Measurements from ENCODE around the gene SKP1.

The SKP1 gene

DNA sequence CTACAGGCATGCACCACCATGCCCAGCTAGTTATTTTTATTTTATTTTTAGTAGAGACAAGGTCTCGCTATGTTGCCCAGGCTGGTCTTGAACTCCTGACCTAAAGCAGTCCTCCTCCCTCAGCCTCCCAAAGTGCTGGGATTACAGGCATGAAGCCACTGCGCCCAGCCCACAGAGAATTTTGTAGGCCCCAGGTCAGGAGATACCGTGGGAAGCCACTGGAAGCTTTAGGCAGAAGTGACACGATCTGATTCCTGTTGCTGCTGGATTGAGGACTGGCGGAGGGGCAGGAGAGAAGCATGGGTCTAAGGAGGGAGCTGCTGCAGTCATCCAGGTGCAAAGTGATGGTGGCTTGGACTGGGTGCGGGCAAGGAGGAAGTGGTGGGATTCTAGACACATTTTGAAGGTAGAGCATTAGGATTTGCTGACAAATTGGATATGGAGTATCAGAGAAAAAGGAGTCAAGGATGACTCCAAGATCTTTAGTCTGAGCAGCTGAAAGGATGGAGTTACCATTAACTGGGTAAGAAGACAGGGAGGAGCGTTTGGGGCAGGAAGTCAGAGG is 41.6 kb downstream of the SKP1 start:
- Histone ChIP-seq H3K4me3 (ENCODE audit: low read depth in 1 of 2, low read length in 2 of 2) (no peak overlapping the region), H3K9me3 (ENCODE audit: insufficient read depth, low read length, severe bottlenecking) (no peaks in the 10 kb centered on the region), H3K4me1 (ENCODE audit: insufficient read depth, low read length) (peaks cover 33% of the 10 kb centered on the region), H4K20me1 (ENCODE audit: insufficient read depth, low read length) (peaks cover 83% of the 10 kb centered on the region), H3K4me2 (ENCODE audit: insufficient read depth, low read length) (no peak overlapping the region), H3K27me3 (ENCODE audit: insufficient read depth, low read length, poor library complexity) (no peaks in the 10 kb centered on the region), H3K27ac (ENCODE audit: low read length) (no peak overlapping the region), H3K9ac (ENCODE audit: low read depth, low read length) (no peak overlapping the region), H3K79me2 (ENCODE audit: insufficient read depth, low read length) (peaks cover 22% of the 10 kb centered on the region), H3K36me3 (ENCODE audit: insufficient read depth, low read length) (peaks cover 80% of the 10 kb centered on the region), H2AFZ (ENCODE audit: low read depth, low read length) (no peak overlapping the region)
- DNase-seq (no peak), ATAC-seq (ENCODE audit: insufficient read depth, low read depth) (no peak)
- no peak for TF ChIP-seq EZH2 (IDR thresholded peaks at IDR 0.05; ENCODE audit: borderline replicate concordance, low read depth, low read length, severe bottlenecking)

DNA sequence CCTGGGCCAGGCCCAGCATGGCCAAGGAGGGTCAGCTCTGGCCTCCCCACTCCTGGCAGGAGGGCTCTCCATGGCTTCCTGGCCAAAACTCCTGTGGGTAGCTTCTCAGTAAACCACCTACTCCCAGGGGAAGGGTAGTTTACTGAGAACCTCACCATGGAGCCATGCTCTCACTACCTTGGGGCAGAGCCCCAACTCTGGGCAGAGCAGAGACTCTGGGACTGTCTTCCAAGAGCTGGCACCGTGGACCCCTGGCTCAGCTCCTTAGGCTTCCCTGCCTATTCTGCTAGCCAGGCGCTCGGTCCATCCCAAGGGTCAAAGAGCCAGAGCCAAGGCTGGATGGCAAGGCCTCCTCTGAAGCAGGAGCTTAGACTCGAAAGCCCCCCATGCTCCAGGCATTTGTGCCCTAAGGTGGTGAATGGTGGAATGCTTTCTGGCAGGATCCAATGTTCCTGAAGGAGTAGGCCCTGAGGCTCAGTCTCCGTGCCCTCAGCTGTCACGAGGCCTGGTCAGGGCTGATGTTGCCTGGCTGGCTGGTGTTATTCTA is 42.7 kb downstream of the SKP1 start:
- Histone ChIP-seq H2AFZ (ENCODE audit: low read depth, low read length) (no peak overlapping the region), H3K4me1 (ENCODE audit: insufficient read depth, low read length) (peaks cover 33% of the 10 kb centered on the region), H3K9ac (ENCODE audit: low read depth, low read length) (no peak overlapping the region; the same call in 1 of the 2 replicates), H3K27ac (ENCODE audit: low read length) (no peak overlapping the region), H3K4me2 (ENCODE audit: insufficient read depth, low read length) (no peak overlapping the region), H4K20me1 (ENCODE audit: insufficient read depth, low read length) (peaks cover 83% of the 10 kb centered on the region), H3K79me2 (ENCODE audit: insufficient read depth, low read length) (peaks cover 12% of the 10 kb centered on the region; the same call in 1 of the 2 replicates), H3K36me3 (ENCODE audit: insufficient read depth, low read length) (peaks cover 77% of the 10 kb centered on the region), H3K4me3 (ENCODE audit: low read depth in 1 of 2, low read length in 2 of 2) (no peak overlapping the region), H3K27me3 (ENCODE audit: insufficient read depth, low read length, poor library complexity) (no peaks in the 10 kb centered on the region), H3K9me3 (ENCODE audit: insufficient read depth, low read length, severe bottlenecking) (no peaks in the 10 kb centered on the region)
- no peak for ATAC-seq (ENCODE audit: insufficient read depth, low read depth)
- TF ChIP-seq EZH2 (IDR thresholded peaks at IDR 0.05; ENCODE audit: borderline replicate concordance, low read depth, low read length, severe bottlenecking) (no peak), CTCF (IDR thresholded peaks at IDR 0.05; ENCODE audit: borderline replicate concordance, extremely low read depth, low read length, poor library complexity, severe bottlenecking) (no peak)
- no peak for DNase-seq

GRCh38 chr5:134133188-134133994 is 43.4 kb downstream of the SKP1 start:
- Histone ChIP-seq H4K20me1 (ENCODE audit: insufficient read depth, low read length) (peaks cover 80% of the 10 kb centered on the region), H3K4me1 (ENCODE audit: insufficient read depth, low read length) (peaks cover 33% of the 10 kb centered on the region), H2AFZ (ENCODE audit: low read depth, low read length) (no peak overlapping the region), H3K79me2 (ENCODE audit: insufficient read depth, low read length) (peaks cover 7% of the 10 kb centered on the region; the same call in 1 of the 2 replicates), H3K27me3 (ENCODE audit: insufficient read depth, low read length, poor library complexity) (no peaks in the 10 kb centered on the region), H3K4me2 (ENCODE audit: insufficient read depth, low read length) (no peak overlapping the region), H3K4me3 (ENCODE audit: low read depth in 1 of 2, low read length in 2 of 2) (no peak overlapping the region), H3K27ac (ENCODE audit: low read length) (peak overlapping the region; percentile 10; the same call in 1 of the 2 replicates), H3K36me3 (ENCODE audit: insufficient read depth, low read length) (peaks cover 71% of the 10 kb centered on the region), H3K9ac (ENCODE audit: low read depth, low read length) (no peak overlapping the region), H3K9me3 (ENCODE audit: insufficient read depth, low read length, severe bottlenecking) (no peaks in the 10 kb centered on the region)
- DNase-seq (no peak), ATAC-seq (ENCODE audit: insufficient read depth, low read depth) (no peak)
- TF ChIP-seq EZH2 (IDR thresholded peaks at IDR 0.05; ENCODE audit: borderline replicate concordance, low read depth, low read length, severe bottlenecking) (no peak), CTCF (IDR thresholded peaks at IDR 0.05; ENCODE audit: borderline replicate concordance, extremely low read depth, low read length, poor library complexity, severe bottlenecking) (no peak)
